RWPE1 (cell line): ENCODE data around the gene ARMC6.
A peak's percentile ranks its signal among the peaks of the same experiment; 100 is the strongest.
"Not testable (repeated sequence)": the region's sequence is repeated elsewhere in the genome, so short reads cannot be mapped to it uniquely, and the experiment has no call there.

Experiments
- CTCF ChIA-PET: fragments of 350-600 bp; sonication (Branson Sonifier 250); formaldehyde crosslinking; extraction: SDS; loops from one replicate; lab custom pipeline; 2021; lab: Yijun Ruan, JAX
- POLR2A ChIA-PET: fragments of 400-600 bp; formaldehyde crosslinking; extraction: SDS; loops from one replicate; lab custom pipeline; 2020; ENCODE audit warnings: antibody characterized with exemption; ENCODE audit not compliant: low non-redundant PET; lab: Yijun Ruan, JAX
- DNase-seq: peaks from one replicate; pipeline ENCODE4 v3.0.0; 2012; ENCODE audit warnings: low spot score
- H3K27ac ChIP-seq: fragments of 450-650 bp; 2 replicates; pipeline ENCODE4 v1.5.1; 2017
- TF ChIP-seq, protein P1 (sequence below): fragments of 450-650 bp; conservative IDR thresholded peaks from 2 replicates; pipeline ENCODE4 v1.5.1; 2017; ENCODE audit warnings: low read depth, mild to moderate bottlenecking

Gene ARMC6

DNA sequence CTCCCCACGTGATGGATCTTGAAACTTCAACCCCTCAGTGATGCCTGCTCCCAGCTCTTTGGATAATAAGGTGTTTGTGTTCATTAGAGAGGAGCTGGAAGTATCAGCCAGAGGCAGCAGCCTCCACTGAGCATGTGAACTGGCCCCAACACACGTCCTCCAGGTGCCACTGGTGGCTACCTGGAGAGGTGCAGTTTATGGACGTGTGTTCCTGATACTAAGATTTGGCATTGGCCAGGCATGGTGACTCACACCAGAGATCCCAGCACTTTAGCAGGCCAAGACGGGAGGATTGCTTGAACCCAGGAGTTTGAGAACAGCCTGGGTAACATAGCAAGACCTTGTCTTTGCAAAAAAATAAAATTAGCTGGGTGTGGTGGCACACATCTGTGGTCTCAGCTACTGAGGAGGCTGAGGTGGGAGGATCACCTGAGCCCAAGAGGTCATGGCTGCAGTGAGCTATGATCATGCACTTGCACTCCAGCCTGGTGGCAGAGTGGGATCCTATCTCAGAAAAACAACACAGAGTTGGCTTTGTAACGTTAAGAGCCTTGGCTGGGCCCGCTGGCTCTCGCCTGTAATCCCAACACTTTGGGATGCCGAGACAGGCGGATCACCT lies 64.8 kb downstream of the ARMC6 start:
- TF ChIP-seq, protein P1, sequence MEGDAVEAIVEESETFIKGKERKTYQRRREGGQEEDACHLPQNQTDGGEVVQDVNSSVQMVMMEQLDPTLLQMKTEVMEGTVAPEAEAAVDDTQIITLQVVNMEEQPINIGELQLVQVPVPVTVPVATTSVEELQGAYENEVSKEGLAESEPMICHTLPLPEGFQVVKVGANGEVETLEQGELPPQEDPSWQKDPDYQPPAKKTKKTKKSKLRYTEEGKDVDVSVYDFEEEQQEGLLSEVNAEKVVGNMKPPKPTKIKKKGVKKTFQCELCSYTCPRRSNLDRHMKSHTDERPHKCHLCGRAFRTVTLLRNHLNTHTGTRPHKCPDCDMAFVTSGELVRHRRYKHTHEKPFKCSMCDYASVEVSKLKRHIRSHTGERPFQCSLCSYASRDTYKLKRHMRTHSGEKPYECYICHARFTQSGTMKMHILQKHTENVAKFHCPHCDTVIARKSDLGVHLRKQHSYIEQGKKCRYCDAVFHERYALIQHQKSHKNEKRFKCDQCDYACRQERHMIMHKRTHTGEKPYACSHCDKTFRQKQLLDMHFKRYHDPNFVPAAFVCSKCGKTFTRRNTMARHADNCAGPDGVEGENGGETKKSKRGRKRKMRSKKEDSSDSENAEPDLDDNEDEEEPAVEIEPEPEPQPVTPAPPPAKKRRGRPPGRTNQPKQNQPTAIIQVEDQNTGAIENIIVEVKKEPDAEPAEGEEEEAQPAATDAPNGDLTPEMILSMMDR = no peak
- no peak for DNase-seq
- CTCF ChIA-PET = no interaction called here
- H3K27ac ChIP-seq = no peak overlapping the region
- POLR2A ChIA-PET = no interaction called here

DNA sequence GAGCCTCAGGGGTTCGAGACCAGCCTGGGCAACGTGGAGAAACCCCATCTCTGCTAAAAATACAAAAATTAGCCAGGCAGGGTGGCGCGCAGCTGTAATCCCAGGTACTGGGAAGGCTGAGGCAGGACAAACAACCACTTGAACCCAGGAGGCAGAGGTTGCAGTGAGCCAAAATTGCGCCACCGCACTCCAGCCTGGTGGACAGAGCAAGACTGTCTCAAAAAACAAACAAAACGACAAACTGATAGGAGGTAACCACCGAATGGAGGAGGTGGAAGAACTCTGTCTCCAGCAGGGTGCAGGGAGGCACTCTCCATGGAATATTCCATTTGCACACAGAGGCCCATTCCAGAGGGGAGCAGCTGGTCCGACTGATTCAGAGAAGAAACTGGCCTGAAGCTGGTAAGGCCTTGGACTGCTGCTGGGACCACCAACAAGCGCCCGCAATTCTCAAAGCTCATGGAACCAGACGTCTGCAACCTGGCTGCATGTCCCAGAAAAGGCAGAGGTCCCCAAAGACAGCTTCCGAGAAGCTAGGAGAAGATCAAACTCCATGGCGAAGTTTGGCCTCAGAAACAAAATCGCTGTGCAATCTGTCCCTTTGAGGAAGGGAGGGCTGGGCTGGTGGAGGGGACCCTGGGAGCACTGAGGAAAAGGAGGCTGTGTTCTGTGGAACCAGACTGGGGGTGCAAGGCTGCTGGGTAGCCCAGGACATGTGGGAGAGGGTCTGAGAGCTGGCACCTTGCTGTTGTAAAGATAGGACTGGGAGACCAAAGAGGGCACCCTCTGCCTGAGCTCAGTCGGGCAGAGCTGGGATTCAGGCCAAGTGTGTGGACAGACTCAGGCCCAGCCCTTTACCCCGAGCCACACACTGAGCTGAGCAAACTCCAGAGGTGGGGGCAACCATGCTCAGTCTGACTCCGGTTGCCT lies 65.6 kb downstream of the ARMC6 start:
- CTCF ChIA-PET = interaction anchor here (0.6 kb wide), 1 partner anchor 11 kb away, joined by 5 read pairs; no protein-coding TSS in a partner anchor
- TF ChIP-seq, protein P1 = no peak
- POLR2A ChIA-PET = no interaction called here
- DNase-seq = no peak
- H3K27ac ChIP-seq = no peak overlapping the region

DNA sequence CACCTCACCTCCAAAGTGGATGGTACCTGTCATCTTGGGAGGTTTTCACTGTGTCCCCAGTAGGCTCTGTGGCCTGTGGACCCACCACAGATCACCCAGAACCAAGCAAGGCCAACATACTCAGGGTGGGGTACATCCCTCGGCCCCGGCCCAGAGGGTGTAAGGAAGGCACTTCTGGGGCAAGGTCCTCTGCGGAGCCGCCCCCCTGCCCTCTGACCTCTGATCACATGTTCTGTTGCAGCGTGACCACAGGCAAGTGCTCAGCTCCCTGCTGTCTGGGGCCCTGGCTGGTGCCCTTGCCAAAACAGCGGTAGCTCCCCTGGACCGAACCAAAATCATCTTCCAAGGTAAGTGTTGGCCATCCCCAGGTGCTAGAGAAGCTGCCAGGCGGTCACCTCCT lies 68.1 kb downstream of the ARMC6 start:
- CTCF ChIA-PET = no interaction called here
- no peak for DNase-seq
- POLR2A ChIA-PET = no interaction called here
- no peak overlapping the region; the same call in 1 of the 2 replicates for H3K27ac ChIP-seq
- TF ChIP-seq, protein P1 = no peak

DNA sequence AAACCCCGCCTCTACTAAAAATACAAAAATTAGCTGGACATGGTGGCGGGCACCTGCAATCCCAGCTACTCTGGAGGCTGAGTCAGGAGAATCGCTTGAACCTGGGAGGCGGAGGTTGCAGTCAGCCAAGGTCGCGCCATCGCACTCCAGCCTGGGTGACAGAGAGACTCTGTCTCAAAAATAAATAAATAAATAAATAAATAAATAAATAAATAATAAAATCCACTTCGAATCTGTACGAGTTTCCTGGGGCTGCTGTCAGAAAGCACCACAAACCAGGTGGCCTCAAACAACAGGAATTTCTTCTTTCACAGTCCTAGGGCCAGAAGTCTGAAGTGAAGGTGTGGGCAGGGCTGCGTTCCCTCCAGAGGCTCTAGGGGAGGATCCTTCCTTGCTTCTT lies 69.2 kb downstream of the ARMC6 start:
- POLR2A ChIA-PET, CTCF ChIA-PET, DNase-seq: not testable (repeated sequence)
- H3K27ac ChIP-seq = peak overlapping the region; percentile 34; the same call in 1 of the 2 replicates

DNA sequence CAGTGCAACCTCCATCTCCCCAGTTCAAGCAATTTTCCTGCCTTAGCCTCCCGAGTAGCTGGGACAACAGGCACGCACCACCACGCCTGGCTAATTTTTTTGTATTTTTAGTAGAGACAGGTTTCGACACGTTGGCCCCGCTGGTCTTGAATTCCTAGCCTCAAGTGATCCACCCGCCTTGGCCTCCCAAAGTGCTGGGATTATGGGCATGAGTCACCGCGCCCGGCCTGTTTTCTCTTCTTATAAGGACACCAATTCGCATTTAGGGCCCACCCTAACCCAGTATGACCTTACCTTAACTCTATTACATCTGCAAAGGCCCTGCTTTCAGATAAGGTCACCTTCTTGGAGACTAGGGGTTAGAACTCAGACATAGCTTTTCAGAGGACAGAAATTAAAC lies 69.8 kb downstream of the ARMC6 start:
- POLR2A ChIA-PET = no interaction called here

DNA sequence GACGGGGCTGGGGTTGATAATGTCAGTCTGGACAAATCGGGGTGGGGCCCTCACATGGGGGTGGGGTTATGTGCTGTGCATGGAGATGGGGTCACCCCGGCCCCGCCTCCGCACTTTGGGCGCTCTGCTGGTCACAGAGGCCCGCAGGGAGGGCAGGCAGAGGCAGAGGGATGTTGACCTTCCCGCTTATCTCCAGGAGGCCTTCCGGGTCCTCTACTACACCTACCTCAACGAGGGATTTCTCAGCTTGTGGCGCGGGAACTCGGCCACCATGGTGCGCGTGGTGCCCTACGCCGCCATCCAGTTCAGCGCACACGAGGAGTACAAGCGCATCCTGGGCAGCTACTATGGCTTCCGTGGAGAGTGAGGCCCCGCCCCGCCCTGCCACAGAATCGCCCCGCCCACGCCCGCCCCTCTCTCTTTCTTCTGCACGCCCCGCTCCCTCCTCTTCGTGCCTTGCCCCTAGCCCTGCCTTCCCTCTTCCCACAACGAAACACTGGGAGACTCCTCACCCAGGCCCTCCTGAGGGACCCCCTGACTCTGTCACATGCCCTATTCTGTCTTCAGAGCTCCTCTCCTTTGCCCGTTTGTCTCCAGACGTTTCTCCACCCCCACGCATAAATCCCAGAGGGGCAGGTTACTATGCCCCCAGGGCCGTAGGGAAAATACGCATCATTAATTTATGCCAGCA lies 72.1 kb downstream of the ARMC6 start:
- POLR2A ChIA-PET = no interaction called here
- peak; percentile 31 for DNase-seq

More for the DNA sequence above, 69.8 kb downstream of the ARMC6 start:
- TF ChIP-seq, protein P1 = no peak
- DNase-seq = no peak
- peak overlapping the region; percentile 34 for H3K27ac ChIP-seq
- CTCF ChIA-PET = no interaction called here

More for the DNA sequence above, 72.1 kb downstream of the ARMC6 start:
- CTCF ChIA-PET = interaction anchor here (0.6 kb wide), 2 partner anchors 51 to 719 kb away, joined by 3 to 5 read pairs; no protein-coding TSS in a partner anchor
- H3K27ac ChIP-seq = peak overlapping the region; percentile 22
- TF ChIP-seq, protein P1 = no peak
